NCI-H146 treated with DMSO at 0.1 percent for 48 hours (cell line): ENCODE results near the gene CPOX.
"Not testable (repeated sequence)": the region's sequence is repeated elsewhere in the genome, so short reads cannot be mapped to it uniquely, and the experiment has no call there.

Experiments
- DNase-seq: peaks from one replicate; lab custom pipeline; 2025; ENCODE audit not compliant: unreplicated experiment; lab: John Stamatoyannopoulos, UW

The CPOX gene

DNA sequence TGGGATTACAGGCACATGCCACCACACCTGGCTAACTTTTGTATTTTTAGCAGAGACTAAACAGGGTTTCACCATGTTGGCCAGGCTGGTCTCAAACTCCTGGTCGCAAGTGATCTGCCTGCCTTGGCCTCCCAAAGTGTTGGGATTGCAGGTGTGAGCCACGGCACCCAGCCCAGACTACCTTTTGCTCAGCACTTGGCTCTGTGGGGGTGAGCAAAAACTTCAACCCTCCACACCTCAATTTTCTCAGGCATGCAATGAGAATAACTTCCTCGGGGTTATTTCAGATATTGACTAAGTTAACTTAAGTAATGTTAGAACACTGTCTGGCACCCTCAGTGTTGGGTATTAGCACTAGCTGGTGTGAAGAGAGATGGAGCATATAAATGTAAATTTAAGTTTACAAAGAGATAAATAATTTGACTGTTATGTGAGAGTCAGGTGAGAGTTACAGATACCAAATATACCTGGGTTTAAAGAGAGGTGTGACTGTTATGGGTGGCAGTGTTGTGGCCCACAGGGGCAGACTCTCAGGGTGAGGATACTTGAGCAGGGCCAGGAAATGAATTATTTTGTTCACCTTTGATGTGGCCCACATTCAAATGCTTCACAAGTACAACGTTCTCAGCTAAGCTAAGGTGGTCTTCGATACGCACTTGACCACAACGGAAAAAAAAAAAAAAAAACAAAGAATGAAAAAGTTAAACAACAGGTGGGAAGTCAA, 29.0 kb downstream of the CPOX start:
- DNase-seq: no peak

DNA sequence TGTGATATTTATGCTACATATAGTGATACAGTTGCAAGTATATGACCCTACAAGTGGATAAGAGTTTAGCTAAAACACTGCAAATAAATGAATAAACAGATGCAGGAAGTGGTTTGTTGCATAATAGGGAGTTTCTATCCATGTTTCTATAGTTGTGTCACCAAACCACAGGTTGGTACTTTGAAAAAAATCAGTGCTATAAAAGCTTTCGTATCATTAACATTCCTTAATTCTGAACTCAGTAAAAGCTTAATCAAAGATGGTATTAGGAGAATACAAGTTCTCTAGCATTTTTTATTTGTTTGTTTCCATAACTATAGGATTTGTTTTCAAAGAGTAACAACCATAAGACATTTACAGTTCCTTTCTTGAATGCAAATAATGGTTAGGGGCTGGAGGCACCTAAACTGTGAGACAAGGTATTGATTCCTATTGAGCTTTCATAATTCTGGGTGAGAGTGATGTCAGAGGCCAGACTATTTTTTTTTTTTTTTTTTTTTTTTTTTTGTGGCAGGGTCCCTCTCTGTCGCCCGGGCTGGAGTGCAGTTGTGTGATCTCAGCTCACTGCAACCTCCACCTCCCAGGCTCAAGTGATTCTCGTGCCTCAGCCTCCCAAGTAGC, 29.6 kb downstream of the CPOX start:
- no peak for DNase-seq

DNA sequence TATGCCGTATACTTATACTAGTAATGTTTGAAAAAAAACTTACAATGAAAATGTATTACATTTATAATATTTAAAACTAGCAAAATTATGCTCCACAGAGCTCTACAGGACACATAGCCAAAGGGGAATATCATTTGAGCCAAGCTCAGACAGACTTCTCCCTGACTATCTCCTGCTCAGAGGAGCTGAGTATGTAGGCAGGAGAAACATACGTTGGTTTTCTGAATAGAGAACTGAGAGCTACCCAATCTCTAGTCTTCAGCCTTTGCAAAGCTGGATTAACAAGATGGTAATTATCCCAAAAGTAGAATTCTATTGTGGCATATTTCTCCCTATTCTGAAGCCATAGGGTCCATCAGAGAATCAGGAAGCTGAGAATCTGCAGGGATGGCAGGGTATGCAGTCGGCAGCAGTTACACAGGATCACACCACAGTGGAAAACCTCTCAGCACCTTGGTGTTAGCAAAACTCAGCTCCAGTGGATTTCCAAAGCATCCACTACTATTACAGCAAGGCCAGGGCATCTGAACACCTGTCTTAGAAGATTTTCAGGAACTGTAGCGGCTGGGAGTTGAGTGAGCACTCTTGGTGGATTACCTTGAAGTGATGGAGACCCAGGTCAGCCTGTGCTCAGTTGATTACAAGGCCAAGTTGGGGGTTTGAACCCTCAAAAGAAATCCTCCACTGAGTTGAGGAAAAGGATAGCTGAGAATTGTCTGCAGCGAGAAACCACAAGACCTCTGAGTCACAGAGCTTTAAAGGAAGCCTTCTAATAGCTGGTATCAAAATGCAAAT, 31.5 kb downstream of the CPOX start:
- no peak for DNase-seq

DNA sequence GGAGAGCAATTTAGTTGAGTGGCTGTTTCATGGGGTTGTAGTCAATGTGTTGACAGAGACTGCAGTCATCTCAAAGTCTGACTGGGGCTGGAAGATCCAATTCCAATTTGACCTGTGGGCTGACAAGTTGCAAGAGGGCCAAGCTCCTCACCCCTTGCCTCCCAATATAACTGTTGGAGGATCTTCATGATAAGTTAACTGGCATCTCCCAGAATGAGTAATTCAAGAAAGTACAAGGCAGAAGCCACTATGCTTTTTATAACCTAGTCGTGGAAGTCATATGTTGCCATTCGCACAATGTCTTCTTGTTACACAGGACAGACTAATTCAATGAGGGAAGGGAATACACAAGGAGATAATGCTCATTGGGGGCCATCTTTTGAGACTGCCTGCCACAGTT, 32.5 kb downstream of the CPOX start:
- DNase-seq: no peak

DNA sequence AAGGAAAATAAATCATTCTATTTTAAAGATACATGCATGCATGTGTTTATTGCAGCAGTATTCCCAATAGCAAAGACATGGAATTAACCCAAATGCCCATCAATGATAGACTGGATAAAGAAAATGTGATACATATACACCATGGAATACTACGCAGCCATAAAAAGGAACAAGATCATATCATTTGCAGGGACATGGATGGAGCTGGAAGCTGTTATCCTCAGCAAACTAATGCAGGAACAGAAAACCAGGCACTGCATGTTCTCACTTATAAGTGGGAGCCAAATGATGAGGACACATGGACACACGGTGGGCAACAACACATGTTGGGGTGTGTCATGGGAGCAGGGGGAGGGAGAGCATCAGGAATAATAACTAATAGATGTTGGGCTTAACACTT, 33.6 kb downstream of the CPOX start:
- not testable (repeated sequence) for DNase-seq

DNA sequence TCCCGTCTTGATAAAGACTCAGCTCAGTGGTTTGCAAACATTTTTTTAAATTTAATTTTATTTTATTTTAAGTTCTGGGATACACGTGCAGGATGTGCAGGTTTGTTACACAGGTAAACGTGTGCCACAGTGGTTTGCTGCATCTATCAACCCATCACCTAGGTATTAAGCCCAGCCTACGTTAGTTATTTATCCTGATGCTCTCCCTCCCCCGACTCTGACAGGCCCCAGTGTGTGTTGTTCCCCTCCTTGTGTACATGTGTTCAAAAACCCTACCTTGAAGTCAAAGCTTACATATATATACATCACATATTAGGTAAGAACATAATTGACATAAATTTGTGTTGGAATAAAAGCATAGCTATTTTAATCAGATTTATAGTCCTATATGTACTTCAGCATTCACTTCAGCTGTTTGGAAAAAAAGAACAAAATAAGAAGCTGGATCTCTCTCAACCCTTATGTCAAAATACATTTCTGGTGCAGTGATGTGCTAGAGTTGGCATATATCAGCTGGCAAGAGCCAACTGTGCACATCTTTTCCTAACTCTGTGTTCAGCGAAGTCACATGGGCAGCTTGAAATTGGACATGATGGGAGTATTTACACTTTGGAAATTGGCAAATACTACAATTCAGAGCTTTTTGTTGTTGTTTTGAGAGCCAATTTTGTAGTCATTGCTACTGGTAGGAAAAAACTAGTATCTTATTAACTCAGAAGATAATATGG, 35.1 kb downstream of the CPOX start:
- DNase-seq: no peak

DNA sequence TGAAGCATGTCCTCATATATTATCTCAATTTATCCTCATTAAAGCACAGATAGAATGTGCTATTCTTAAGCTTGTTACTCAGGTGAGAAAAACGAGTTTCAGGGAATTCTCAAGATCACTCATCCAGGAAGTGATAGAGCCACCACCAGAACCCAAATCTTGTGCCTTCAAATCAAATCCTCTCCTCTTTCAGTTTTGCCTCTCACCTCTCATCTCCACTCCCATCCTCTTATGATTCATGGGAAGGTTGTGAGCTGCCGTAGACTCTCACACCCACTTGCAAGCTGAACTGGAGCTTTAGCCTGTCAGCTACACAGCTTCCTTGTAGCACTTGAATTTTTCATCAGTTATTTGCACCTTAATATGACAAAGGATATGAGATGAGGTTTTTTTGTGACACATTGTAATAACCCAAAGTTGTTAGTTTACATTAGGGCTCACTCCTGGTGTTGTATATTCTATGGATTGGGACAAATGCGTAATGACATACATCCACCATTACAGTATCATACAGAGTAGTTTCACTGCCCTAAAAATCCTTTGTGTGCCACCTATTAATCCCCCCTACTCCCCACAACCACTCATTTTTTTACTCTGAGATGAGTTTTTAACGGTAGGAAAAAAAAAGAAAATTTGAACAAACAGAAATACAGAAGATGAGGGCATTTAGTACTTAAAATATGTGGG, 35.9 kb downstream of the CPOX start:
- no peak for DNase-seq

DNA sequence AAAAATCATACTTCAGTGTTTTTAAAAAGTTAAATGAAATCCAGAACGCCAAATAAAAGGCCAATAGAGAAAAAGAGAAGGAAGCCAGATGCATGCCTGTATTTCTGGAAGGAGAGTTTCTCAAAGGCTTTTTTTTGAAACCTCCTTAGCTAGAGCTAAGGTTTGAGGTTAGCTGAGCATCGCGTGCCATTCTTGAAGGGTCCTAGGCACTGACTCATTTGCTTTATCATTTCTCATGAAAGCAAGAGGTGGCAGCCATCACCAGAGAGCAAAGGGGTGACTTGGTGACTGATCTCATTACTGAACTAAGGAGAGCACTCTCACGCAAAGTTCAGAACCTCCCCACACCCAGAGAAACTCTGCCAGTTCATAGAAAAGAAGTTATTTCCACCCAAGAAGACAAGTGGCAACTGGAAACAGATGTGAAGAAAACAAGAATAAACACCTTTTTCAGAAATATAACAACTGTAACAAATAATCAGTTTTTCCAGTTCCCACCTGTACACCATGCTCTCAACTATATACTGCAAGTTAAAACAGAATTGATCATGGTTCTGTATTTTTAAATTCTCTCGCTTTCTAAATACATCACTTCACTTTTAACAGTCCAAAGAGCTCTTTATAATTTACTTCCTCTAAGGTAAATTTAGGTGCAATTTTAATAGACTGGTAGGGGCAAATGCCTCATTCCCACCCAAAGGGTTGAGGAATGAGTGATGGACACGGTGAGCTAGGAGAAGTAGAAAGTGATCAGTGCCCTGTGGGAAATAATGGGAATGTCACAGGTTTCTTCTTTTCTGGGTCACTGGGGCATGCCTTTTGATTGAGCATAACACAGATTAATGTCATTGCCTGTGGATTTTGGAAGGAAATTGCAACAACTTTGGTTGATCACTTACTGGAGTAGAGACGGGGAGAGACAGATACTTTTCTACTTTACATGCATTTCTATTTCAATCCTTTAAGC, 37.0 kb downstream of the CPOX start:
- DNase-seq: no peak

DNA sequence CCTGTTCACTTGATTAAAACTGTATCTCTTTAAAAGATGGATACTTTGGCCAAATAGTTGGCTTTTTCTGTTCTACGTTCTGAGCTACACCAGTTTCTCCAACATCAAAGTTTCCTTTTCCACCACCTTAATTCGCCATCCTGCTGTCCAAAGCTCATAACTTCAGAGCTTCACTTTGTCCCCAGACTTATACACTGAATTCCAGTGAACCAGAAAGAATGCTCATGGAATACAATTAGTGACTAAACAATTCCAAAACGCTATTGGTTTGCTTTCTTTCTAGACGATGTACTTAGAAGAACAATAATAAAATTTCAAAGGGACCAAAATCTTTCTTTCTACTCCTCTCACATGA, 38.4 kb downstream of the CPOX start:
- no peak for DNase-seq

DNA sequence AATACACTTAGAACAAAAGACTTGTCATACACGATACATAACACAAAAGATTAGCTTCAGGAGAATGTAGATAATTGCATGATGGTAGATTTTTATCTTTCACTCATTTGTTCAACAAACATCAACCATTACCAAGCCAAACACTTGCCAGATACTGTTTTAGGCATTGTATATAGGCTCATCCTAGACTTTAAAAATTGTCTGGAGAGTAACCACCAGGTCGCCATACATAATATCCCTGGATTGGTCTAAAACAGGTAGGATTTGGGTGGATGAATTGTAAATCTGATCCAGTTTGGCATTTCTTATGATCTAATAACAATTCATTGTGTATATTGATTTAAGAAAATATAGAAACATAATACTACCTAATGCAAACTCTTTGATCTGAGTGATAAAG, 38.8 kb downstream of the CPOX start:
- no peak for DNase-seq

DNA sequence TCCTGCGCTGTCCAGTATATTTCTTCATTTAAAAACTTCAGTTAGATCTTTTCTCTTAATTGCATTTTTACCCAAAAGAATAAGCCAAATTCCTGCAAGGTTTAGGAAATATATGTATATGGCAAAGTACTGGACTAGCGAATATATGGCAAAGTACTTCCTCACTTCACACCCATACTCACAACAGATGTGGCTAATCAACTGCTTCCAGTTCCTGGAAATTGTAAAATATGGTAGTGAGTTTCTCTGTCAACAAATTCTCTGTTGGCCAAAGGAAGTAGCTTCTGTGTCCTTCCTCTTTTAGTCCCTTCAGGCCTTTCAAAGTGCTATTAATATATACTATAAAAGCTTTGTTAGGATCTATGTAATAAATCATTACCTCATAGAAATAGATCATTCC, 39.7 kb downstream of the CPOX start:
- DNase-seq: no peak

DNA sequence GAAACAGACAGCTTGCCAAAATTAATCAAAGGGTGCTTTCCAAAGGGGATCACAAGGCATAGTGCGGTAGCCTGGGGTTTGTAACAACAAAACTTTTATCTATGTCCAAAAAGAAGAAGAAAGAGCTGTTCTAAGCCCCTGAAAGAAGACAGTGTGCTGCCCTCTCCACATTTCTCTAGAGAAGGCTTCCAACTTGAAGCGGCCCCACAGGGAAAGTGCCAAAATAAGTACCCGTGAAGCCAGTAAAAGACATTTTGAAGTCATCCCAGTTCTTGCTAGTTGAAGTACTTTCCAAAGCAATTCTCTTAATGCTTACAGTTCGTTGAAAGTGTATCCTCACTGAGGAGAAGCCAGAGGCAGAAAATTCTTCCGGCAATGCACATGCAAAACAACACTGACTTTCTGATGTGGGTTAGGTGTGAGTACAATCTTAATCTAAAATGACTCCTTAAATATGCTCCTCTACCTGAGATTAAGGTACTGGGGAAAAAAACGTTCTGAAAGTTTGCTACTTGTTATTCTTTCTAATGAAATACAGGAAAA, 40.3 kb downstream of the CPOX start:
- DNase-seq: no peak

DNA sequence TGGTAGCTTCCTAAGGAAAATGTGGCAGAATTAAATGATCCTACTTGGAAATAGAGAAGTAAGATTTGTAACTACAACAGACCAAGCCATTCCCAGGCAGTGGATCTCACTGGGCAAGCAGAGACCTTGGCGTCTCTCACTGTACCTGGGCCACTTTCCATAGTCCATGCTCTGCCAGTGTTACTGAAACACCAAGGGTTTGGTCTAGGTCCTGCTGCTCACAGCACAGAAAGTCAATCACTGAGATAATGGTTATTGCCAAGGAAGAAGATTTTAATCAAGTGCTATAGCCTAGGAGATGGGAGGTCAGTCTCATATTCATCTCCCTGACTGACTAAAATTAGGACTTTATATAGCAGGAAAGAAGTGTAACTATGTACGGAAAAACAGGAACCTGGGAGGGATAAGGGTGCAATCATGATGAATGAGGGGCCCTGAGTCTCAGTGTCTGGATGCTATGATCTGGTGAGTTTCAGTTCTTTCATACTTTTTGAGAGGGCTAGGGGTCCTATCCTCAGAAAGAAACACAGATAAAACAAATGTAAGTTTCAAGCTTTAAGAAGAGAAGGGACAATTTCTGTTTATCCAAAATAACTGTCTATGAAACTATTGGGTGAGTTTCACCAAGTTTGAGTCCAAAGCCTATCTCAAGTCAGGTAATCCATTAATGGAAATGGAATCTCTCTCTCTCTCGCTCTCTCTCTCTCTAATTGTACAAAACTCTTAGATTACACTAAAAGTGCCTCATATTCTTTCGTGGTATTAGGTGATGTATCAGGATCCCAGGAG, 41.0 kb downstream of the CPOX start:
- no peak for DNase-seq

DNA sequence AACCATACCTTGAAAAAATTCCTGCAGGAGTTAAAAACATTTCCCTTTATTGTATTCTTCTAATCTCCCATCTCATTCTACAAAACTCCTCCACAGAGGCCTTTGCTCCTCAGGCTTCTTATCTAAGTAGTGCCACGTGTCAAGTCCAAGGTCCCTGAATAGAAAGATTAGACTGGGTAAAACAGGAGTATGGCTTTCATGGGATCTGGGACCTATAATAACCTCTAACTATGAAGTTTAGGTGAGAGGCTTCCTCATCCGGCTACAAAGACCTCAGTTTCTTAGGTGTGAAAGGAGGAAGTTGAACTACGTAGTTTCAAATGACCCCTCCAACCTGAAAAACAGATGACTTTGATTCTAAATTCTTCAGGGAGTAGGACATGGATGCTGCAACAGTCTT, 41.7 kb downstream of the CPOX start:
- DNase-seq: no peak

DNA sequence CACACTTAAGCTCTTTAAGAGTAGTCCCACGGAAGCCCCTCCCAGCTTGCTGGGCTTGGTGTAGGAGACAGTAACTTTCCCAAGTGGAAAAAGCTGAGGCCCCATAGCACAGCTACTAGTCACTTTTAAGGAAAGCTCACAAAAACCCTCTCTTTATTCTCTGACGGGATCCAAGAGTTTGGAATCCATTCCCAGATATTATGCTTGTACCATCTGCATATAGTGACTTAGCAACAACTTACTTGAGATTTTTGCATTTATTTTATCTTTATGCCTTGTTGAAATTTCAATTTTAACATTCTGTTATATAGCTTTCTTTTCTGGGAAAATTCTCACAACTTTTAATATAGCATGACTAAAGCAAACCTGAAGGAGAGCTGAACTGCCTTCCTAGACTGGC, 42.2 kb downstream of the CPOX start:
- no peak for DNase-seq

DNA sequence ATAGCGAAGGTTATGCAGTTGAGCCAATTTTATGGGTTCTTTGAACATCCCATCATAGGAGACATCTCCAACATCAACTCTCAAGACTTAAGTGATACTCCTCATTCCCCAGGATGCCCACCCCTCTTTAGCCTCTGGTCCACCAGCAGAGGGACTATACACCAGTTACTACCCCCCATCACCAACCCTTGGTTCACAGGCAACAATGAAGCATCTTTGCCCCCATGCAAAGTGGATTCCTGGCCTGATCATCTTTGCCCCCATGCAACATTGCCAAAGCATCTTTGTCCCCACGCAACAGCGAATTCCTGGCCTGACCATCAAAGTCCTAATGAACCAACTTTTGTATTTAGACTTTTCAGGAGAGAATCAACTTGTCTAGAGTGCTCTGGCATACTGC, 42.6 kb downstream of the CPOX start:
- DNase-seq: no peak

DNA sequence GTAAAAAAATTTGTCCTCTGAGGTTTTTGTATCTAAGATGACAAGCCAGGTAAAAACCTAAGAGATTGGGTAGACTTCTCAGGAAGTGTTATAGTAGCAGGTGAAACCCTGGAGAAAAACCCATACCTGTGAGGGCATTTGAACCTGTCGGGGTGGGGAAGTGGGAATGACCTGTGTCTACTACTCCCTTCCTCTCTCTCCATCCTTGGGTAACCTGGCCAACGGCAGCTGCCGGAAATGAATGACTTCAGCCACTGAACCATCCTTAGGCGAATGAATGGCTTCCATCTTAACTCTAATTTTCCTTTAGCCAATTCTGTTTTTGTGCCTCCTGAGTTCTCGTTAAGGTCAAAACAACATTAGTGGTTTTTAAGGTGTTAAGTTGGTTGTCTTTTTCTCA, 44.9 kb downstream of the CPOX start:
- no peak for DNase-seq

DNA sequence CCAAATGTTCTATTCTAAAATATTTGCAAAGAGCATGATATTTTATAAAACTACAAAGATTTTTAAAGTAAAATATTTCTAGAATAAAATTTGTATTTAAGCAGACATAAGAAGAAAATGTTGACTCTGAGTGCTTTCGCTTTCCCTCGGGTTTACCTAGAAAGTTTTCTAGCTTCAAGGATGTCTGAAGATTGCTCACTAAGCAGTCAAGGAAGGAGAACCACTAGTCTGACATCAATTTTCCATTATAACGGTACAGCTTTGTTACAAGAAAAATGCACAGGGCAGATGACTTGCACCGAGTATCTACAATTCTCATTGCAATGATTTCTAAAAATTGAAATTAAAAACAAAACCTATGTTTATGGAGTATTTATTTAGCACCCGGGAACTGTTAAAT, 47.5 kb downstream of the CPOX start:
- DNase-seq: no peak

DNA sequence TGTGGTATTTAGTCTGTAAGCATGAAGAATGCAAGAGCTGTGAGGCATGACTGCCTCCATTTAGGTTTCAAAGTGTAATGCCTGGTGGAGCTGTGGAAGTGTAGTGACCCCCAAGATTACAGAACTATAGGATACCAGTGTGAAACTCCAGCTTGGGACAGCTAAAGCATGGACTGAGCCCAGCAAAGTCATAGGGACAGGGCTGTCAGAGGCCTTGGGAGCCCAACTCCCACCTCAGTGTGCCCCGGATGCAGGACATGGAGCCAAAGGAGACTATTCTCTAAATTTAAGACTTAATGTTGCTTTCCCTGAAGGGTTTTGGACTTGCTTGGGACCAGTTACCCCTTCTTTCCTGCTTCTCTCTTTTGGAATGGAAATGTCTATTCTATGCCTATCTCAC, 50.8 kb downstream of the CPOX start:
- no peak for DNase-seq
